Psoas muscle (tissue), 8 donors: ENCODE data around the gene PARP8. TPM values are rescaled to one million over a fixed set of nuclear protein-coding genes. Genes with fewer than 3 reads are reported as not detected.
A peak's percentile ranks its signal among the peaks of the same experiment; 100 is the strongest.
"Not testable (repeated sequence)": the region's sequence is repeated elsewhere in the genome, so short reads cannot be mapped to it uniquely, and the experiment has no call there.

Source experiments
- ATAC-seq, 4 donors: fragments of 200-7000 bp; cut with Tn5 transposase; one replicate each; pipeline ENCODE4 v1.9.1; 2020; ENCODE audit warnings: moderate library complexity in 3 of 4, mild to moderate bottlenecking in 2 of 4
- DNase-seq, 2 donors: peaks; one replicate each; pipeline ENCODE4 v3.0.0-alpha.2; 2020
- H3K27ac ChIP-seq: fragments of 200-600 bp; one replicate; pipeline ENCODE4 v1.8.0; 2022
- H3K27me3 ChIP-seq, 3 donors: fragments of 200-600 bp in 1 of 3; one replicate each; pipeline versions ENCODE4 v1.6.1 to v1.8.0; 2013 to 2022; ENCODE audit warnings: low read length in 2 of 3, mild to moderate bottlenecking in 2 of 3, moderate library complexity in 1 of 3; ENCODE audit not compliant: insufficient read depth in 3 of 3
- H3K36me3 ChIP-seq, 2 donors: fragments of 200-600 bp in 1 of 2; one replicate each; pipeline versions ENCODE4 v1.6.1 to v1.8.0; 2013 to 2022; ENCODE audit warnings: low read depth in 1 of 2, mild to moderate bottlenecking in 1 of 2, moderate library complexity in 1 of 2; ENCODE audit not compliant: insufficient read depth in 1 of 2
- H3K4me1 ChIP-seq: fragments of 200-600 bp; one replicate; pipeline ENCODE4 v1.8.0; 2022
- H3K4me3 ChIP-seq: fragments of 200-600 bp; one replicate; pipeline ENCODE4 v1.8.0; 2022; ENCODE audit warnings: mild to moderate bottlenecking
- H3K9me3 ChIP-seq: fragments of 200-600 bp; one replicate; pipeline ENCODE4 v1.8.0; 2022
- WGBS, 3 donors: extraction: QIAGEN DNeasy Blood & Tissue Kit; methylation state at CpG; one replicate each; pipeline versions ENCODE4 v1.1.6 to v1.1.7; 2013; 5-methylcytosine and 5-hydroxymethylcytosine counted together
- intact Hi-C, 2 donors: fragments of 100-400 bp; cut with DNase I; formaldehyde crosslinking; loops; one replicate each; pipeline versions ENCODE4 v1.11.0 to v1.14.2; 2022
- polyA plus RNA-seq, 3 donors: library from polyadenylated mRNA; stranded (reverse); fragments of 200-250 nt; gene quantifications; one replicate each; pipeline ENCODE4 v1.2.3, GENCODE V29; 2013
- total RNA-seq, 4 donors: library from RNA; stranded (reverse); fragmentation: NEBNext Ultra II Directional in 2 of 4; extraction: Animal tissue kit (Norgen Biotek cat#: 25700) in 2 of 4; gene quantifications; one replicate each; pipeline versions ENCODE4 v1.2.1 to v1.2.4, GENCODE V29; 2021 to 2023
- TF ChIP-seq, protein P1 (sequence below): fragments of 200-600 bp; IDR thresholded peaks from one replicate; pipeline ENCODE4 v1.8.0; 2022; ENCODE audit warnings: antibody characterized with exemption
- donor health status: healthy with polysubstance abuse.
- donor health status: DM: no; HTN: no; CAD: no; lungs with moderate emphysema.
- donor health status: Bipolar disorder and iron deficiency.
- donor health status: healthy.
- donor health status: DM: yes; HTN: yes; CAD: no.
- donor health status: DM: no; HTN: no; CAD: no.
- donor health status: DM: no; HTN: no; CAD: no.
- donor health status: DM: yes; HTN: yes; CAD: no.

The PARP8 gene
- total and polyA plus RNA-seq, 7 donors = 0.52 to 4.7 (median 1.5) TPM

GRCh38 chr5:50667023-50667652, 701 bp downstream of the PARP8 start:
- no peaks in the 10 kb centered on the region for H3K4me1 ChIP-seq
- intact Hi-C loops = no loop called here
- TF ChIP-seq, protein P1, sequence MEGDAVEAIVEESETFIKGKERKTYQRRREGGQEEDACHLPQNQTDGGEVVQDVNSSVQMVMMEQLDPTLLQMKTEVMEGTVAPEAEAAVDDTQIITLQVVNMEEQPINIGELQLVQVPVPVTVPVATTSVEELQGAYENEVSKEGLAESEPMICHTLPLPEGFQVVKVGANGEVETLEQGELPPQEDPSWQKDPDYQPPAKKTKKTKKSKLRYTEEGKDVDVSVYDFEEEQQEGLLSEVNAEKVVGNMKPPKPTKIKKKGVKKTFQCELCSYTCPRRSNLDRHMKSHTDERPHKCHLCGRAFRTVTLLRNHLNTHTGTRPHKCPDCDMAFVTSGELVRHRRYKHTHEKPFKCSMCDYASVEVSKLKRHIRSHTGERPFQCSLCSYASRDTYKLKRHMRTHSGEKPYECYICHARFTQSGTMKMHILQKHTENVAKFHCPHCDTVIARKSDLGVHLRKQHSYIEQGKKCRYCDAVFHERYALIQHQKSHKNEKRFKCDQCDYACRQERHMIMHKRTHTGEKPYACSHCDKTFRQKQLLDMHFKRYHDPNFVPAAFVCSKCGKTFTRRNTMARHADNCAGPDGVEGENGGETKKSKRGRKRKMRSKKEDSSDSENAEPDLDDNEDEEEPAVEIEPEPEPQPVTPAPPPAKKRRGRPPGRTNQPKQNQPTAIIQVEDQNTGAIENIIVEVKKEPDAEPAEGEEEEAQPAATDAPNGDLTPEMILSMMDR = no peak

DNA sequence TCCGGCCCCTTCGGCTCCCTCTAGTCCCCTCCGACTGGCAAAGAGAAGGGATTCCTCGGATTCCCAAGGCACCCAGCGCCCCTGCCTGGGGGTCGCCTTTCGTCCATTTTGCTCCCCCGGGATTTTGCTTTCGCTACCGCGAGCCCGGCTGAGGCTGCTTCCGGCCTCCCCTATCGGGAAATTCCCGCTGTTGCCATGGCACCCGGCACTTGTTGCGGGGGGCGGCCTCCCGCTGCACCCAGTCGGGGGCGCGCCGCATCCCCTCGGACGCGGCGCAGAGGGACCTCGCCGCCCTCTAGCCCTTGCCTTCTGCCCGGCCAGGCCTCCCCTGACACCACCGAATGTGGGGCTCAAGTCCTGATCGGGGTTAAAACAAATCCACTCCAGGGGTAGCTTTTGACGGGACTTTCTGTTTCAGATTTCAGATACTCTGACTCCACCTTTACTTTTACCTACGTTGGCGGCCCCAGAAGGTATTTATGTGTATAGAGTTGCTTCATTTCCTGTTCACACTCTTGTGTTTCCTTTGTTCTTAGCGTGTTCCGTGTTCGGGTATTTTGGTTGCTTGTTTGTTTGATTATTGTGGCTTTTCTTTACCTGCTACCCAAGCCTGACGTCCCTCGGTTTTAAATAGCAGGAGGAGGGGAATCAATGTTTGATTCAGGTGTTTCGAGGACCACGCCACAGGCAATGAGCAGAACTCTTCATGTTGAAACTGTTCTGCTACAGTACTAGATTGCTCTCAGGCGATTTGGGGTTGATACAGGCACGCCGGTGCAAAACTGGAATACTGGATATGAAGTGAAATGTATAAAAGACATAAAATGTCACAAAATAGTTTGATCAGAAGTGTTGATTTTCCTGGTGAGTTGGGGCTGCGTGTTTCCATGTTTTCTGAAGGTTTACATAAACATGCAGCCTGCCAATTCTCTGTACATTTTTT, 1.5 kb downstream of the PARP8 start:
- Histone ChIP-seq H3K4me1 (no peaks in the 10 kb centered on the region), H3K27me3 (peaks cover 0 to 7% (median 0%) of the 10 kb centered on the region in 3 donors), H3K27ac (peak overlapping the region; percentile 34), H3K4me3 (peak overlapping the region; percentile 73), H3K9me3 (no peaks in the 10 kb centered on the region), H3K36me3 (no peaks in the 10 kb centered on the region)
- intact Hi-C loops = no loop called here
- WGBS, 3 donors = 2 to 4% (median 2%) methylated on average over 42 to 46 of the region's 46 CpGs
- TF ChIP-seq, protein P1 = no peak
- ATAC-seq (peak in 1 of 4 donors; percentile 29), DNase-seq (peak; percentile 66 to 78)

More at GRCh38 chr5:50667023-50667652, 701 bp downstream of the PARP8 start:
- 0% methylated on average over 20 to 46 of the region's 46 CpGs for WGBS, 3 donors
- H3K27me3 ChIP-seq = peaks cover 0 to 7% (median 0%) of the 10 kb centered on the region in 3 donors
- H3K27ac ChIP-seq = peak overlapping the region; percentile 34
- peak overlapping the region; percentile 73 for H3K4me3 ChIP-seq
- ATAC-seq (peak in 2 of 4 donors; percentile 43 to 74), DNase-seq (peak; percentile 65 to 78)
- no peaks in the 10 kb centered on the region for H3K9me3 ChIP-seq
- H3K36me3 ChIP-seq = no peaks in the 10 kb centered on the region

GRCh38 chr5:50668636-50669035, 2.2 kb downstream of the PARP8 start:
- WGBS, 3 donors = 47 to 62% (median 55%) methylated on average over 1 of the region's 1 CpG
- DNase-seq, H3K4me1 ChIP-seq, H3K27me3 ChIP-seq, H3K27ac ChIP-seq, H3K36me3 ChIP-seq, H3K9me3 ChIP-seq, ATAC-seq, intact Hi-C loops: not testable (repeated sequence)
- H3K4me3 ChIP-seq = peak overlapping the region; percentile 73

DNA sequence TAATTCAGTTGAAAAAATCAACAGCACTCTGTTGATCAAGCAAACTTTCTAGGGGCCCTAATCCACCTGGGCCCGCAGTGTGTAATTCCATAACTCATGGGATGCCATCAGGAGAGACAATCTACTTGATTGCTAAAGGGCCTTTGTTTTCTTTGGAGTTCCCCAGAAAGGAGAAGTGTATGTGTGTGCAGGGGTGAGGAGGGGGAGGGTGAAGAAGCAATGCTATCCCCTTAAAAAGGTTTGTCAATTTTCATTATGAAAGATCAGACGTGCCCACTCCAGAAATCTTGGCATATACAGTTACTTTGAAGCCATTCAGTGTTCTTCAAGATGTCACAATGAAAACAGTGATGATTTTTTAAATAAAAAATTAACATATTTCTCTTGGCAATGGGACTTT, 6.2 kb downstream of the PARP8 start:
- no peak overlapping the region for H3K27ac ChIP-seq
- H3K4me3 ChIP-seq = no peak overlapping the region
- intact Hi-C loops = no loop called here
- no peaks in the 10 kb centered on the region for H3K36me3 ChIP-seq
- DNase-seq = no peak
- TF ChIP-seq, protein P1 = no peak
- WGBS, 3 donors = 71 to 81% (median 75%) methylated on average over 2 of the region's 2 CpGs
- no peak for ATAC-seq
- H3K27me3 ChIP-seq = no peaks in the 10 kb centered on the region
- H3K4me1 ChIP-seq = no peaks in the 10 kb centered on the region
- H3K9me3 ChIP-seq = no peaks in the 10 kb centered on the region

GRCh38 chr5:50673444-50673843, 7.0 kb downstream of the PARP8 start:
- 63 to 79% (median 73%) methylated on average over 3 of the region's 3 CpGs for WGBS, 3 donors
- H3K36me3 ChIP-seq, H3K27ac ChIP-seq, H3K9me3 ChIP-seq, DNase-seq, ATAC-seq, H3K4me1 ChIP-seq, H3K4me3 ChIP-seq, H3K27me3 ChIP-seq, intact Hi-C loops: not testable (repeated sequence)
